COLO668 (cell line): ENCODE measurements around the gene APOO.
"Not testable (repeated sequence)": the region's sequence is repeated elsewhere in the genome, so short reads cannot be mapped to it uniquely, and the experiment has no call there.

Experiments
- DNase-seq: peaks from one replicate; lab custom pipeline; 2025; ENCODE audit not compliant: unreplicated experiment; lab: John Stamatoyannopoulos, UW

APOO gene

DNA sequence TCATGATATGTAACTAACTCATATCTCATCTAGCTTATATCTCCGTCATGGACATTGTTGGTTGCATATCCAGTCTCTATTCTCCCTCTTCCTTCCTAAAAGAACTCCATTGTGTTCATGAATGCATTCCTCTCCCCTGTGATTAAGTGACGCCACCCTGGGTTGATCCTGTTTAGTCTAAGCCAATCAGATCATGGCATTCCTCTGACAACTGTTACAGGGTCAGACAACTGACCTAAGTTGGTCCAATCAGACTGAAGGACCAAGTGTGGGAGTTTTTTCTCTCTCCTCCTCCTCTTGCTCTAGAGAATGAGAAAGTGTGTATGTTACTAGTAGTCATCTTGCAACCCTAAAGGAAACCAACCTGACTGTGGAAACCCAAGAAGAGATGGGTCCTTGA, 3.6 kb downstream of the APOO start:
- DNase-seq = no peak

- peak; percentile 1 for DNase-seq
These were observed 5.3 kb downstream of the APOO start for GRCh38 chrX:23902419-23902818.

- peak; percentile 42 for DNase-seq
These were observed 5.9 kb downstream of the APOO start for GRCh38 chrX:23901805-23902204.

- DNase-seq = no peak
These were observed 6.7 kb downstream of the APOO start for GRCh38 chrX:23901060-23901459.

- no peak for DNase-seq
These were observed 7.4 kb downstream of the APOO start for GRCh38 chrX:23900220-23900797.

DNA sequence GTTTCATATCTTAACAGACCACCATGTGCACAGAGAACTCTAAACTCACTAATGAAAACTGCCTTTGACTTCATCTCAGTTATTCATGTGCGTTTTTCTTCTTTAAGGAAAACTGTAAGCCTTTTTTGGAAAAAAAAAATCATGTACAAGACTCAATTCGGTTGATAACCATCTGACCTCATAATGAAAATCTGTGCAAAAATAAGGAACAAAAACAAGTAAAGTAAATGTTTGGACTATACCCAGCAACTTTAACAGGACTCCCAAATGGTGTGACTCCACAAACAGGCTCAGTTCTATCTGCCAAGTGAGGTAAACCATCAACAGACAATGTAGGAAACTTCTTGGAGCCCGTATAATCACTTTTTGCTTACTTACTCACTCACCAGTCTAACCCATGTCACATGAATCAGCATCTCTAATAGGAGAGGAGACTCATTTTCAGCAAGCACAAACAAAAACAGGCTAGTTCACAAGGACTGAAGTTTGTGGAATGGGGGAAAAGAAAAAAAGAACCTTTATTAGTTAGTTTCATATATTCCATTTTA, 9.3 kb downstream of the APOO start:
- DNase-seq = no peak

GRCh38 chrX:23896981-23897380, 10.8 kb downstream of the APOO start:
- DNase-seq = no peak

GRCh38 chrX:23896539-23896938, 11.2 kb downstream of the APOO start:
- not testable (repeated sequence) for DNase-seq

DNA sequence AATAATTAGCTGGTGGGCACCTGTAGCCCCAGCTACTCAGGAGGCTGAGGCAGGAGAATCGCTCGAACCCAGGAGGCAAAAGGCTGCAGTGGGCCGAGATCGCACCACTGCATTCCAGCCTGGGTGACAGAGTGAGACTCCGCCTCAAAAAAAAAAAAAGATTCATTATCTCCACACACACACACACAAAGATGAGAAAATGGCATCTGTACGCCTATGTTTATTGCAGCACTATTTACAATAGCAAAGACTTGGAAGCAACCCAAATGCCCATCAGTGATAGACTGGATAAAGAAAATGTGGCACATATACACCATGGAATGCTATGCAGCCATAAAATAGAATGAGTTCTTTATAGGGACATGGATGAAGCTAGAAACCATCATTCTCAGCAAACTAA, 12.7 kb downstream of the APOO start:
- DNase-seq = not testable (repeated sequence)

GRCh38 chrX:23890933-23891332, 16.8 kb downstream of the APOO start:
- DNase-seq = no peak

GRCh38 chrX:23888887-23889501, 18.7 kb downstream of the APOO start:
- no peak for DNase-seq

- no peak for DNase-seq
These were observed 19.8 kb downstream of the APOO start for GRCh38 chrX:23887918-23888317.

- DNase-seq = no peak
These were observed 20.3 kb downstream of the APOO start for GRCh38 chrX:23887451-23887850.

GRCh38 chrX:23885803-23886202, 21.9 kb downstream of the APOO start:
- DNase-seq = no peak

GRCh38 chrX:23884427-23885024, 23.2 kb downstream of the APOO start:
- no peak for DNase-seq

DNA sequence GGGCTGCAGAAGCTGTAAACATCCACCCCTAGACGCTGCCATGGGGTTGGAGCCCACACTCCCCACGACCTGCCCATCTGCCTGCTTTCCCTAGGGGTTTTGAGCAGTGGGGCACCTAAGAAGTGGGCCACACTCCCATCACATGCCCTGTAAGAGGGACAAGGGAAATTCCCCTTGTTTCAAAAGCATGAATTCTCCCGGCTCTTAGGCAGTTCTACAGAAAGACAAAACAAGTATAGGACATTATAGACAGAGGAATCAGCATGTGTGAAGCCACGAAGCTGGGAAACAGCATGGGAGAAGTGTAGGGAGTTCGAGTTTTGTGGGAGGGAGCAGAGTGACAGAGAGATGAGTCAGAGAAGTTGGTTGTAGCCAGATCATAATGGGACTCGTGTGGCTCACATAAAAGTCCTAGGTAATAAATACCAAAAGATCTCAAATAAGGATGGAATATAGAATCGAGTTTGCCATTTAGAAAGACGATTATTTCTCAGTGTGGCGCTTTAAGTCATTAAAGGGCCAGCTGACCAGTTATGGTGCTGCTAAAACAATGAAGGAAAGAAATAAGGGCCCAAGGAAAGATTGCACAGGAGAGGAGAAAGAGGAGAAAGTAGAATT, 23.9 kb downstream of the APOO start:
- DNase-seq = no peak

GRCh38 chrX:23879380-23880090, 28.2 kb downstream of the APOO start:
- DNase-seq = no peak

GRCh38 chrX:23871905-23872546, 35.7 kb downstream of the APOO start:
- no peak for DNase-seq

DNA sequence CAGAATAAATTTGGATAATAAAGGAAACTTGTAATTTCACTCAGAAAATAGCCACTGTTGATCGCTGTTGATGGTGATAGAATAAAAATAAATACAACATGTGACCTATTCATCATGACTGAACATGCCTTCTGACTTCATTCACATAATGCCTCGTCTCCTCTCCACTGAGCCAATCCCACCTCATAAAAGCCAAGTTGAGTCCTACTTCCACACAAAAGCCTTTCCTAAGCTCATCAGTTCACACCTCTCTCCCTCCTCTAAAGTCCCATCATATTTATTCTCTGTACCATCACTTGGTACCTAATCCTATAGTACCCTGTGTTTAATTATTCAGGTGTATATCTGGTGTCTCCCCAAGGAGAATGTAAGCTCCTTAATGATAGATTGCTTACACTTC, 37.7 kb downstream of the APOO start:
- no peak for DNase-seq

- no peak for DNase-seq
These were observed 42.9 kb downstream of the APOO start for GRCh38 chrX:23864742-23865326.

- DNase-seq = not testable (repeated sequence)
These were observed 45.8 kb downstream of the APOO start for GRCh38 chrX:23861952-23862351.
